MG63 (cell line): ENCODE results near the gene HS3ST3B1. TPM values are rescaled to one million over a fixed set of nuclear protein-coding genes. Genes with fewer than 3 reads are reported as not detected.

ENCODE experiments used
- DNase-seq: peaks from one replicate; pipeline ENCODE4 v3.0.0-alpha.2; 2020
- H3K27me3 ChIP-seq: fragments of 250-450 bp; sonication (Bioruptor Pico); 2 replicates; pipeline ENCODE4 v1.5.1; 2020; ENCODE audit warnings: mild to moderate bottlenecking, moderate library complexity
- H3K36me3 ChIP-seq: fragments of 250-450 bp; sonication (Bioruptor Pico); 2 replicates; pipeline ENCODE4 v1.5.1; 2020; ENCODE audit warnings: mild to moderate bottlenecking, moderate library complexity
- H3K4me3 ChIP-seq: fragments of 250-450 bp; sonication (Bioruptor Pico); 2 replicates; pipeline ENCODE4 v1.5.1; 2020; ENCODE audit warnings: mild to moderate bottlenecking, moderate library complexity
- H3K9me3 ChIP-seq: fragments of 250-450 bp; sonication (Bioruptor Pico); 2 replicates; pipeline ENCODE4 v1.5.1; 2020; ENCODE audit warnings: mild to moderate bottlenecking, moderate library complexity
- total RNA-seq: library from RNA; depleted of rRNA; stranded (reverse); fragments of >200 nt; shearing (Covaris generic); gene quantifications from 2 replicates; pipeline ENCODE4 v1.2.3, GENCODE V29; 2014; ENCODE audit warnings: low replicate concordance

Gene HS3ST3B1
- total RNA-seq, 1 experiment from 2014 or later = 0.49 TPM

GRCh38 chr17:14359163-14360020, 58.5 kb downstream of the HS3ST3B1 start:
- no peaks in the 10 kb centered on the region for H3K9me3 ChIP-seq
- H3K27me3 ChIP-seq = no peaks in the 10 kb centered on the region
- DNase-seq = no peak
- H3K4me3 ChIP-seq = no peak overlapping the region
- no peaks in the 10 kb centered on the region for H3K36me3 ChIP-seq

GRCh38 chr17:14360856-14361255, 60.0 kb downstream of the HS3ST3B1 start:
- no peaks in the 10 kb centered on the region for H3K36me3 ChIP-seq
- no peak overlapping the region for H3K4me3 ChIP-seq
- H3K9me3 ChIP-seq = no peaks in the 10 kb centered on the region
- DNase-seq = no peak
- H3K27me3 ChIP-seq = no peaks in the 10 kb centered on the region

DNA sequence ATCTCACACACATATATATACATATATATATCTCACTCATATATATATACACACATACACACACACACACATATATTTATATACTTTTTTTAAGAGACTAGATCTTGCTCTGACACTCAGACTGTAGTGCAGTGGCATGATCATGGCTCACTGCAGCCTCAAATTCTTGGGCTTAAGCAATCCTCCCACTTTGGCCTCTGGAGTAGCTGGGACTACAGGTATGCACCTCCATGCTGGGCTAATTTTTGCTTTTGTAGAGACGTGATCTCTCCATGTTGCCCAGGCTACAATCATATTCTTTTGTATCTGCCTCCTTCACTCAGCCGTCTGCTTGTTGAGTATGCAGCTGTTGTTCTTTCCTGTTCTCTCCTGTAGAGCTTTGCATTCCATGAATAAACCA, 60.6 kb downstream of the HS3ST3B1 start:
- H3K36me3 ChIP-seq = no peaks in the 10 kb centered on the region
- H3K27me3 ChIP-seq = no peaks in the 10 kb centered on the region
- no peak for DNase-seq
- H3K4me3 ChIP-seq = no peak overlapping the region
- no peaks in the 10 kb centered on the region for H3K9me3 ChIP-seq

DNA sequence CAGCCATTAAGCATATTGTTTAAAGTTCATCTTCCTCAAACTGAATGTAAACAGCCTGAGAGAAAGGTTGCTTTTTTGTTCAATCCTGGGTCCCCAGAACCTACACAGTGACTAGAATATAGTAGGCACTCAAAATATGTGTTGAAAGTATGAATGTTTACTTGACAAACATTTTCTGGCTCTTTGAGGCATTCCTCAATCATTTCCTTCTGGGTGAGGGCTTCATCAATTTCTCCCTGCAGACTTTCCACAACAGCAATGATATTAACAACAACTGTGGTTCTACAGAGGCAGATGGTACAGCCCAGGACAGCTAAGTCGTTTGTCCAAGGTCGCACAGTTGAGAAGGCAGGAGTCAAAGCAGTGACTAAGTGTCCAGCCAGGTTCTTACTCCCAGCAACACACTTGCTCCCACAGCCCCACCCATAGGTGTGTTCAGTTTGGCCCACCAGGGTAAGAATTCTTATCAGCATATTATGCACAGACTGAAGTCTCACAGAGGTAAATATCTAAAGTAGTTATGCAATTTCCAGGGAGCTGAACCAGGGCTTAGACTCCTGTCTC, 61.1 kb downstream of the HS3ST3B1 start:
- H3K4me3 ChIP-seq = no peak overlapping the region

DNA sequence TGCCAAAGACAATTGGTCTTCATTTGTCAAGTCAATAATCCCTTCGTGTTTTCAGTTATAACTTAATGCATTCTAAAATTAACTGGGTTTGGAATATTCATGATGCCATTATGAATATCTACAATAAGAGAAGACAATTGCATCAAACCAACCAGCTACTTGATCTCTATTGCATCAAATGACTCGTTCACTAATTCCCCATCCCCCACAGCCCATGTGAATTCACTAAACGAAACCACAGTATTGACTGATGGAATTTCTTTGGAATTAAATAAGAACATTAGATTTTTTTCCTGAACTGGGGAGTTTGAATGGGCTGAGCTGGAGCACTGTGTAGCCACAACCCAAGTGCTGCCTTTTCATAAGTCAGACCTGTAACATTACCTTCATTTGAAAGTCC, 65.3 kb downstream of the HS3ST3B1 start:
- no peak for DNase-seq
- Histone ChIP-seq H3K4me3 (no peak overlapping the region), H3K27me3 (no peaks in the 10 kb centered on the region), H3K36me3 (no peaks in the 10 kb centered on the region), H3K9me3 (no peaks in the 10 kb centered on the region)

More for the DNA sequence above, 61.1 kb downstream of the HS3ST3B1 start:
- H3K27me3 ChIP-seq = no peaks in the 10 kb centered on the region
- no peak for DNase-seq
- no peaks in the 10 kb centered on the region for H3K9me3 ChIP-seq
- H3K36me3 ChIP-seq = no peaks in the 10 kb centered on the region

DNA sequence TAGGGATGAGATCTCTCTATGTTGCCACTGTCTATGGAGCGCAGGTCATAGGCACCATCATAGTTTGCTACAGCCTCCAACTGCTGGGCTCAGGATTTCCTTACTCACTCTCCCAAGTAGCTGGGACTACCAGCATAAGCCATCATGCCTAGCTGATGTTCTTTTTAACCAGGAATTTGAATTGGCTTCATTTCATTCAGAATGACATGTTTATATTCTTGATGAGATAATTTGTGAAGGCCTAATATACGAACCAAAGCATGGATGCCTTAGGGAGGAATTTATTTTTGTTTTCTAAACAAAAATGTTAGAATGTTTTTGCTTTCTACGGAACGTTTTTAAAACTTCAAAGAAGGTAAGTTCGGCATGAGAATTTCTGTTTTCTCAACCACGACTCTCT, 71.6 kb downstream of the HS3ST3B1 start:
- Histone ChIP-seq H3K36me3 (no peaks in the 10 kb centered on the region), H3K27me3 (no peaks in the 10 kb centered on the region), H3K9me3 (no peaks in the 10 kb centered on the region), H3K4me3 (no peak overlapping the region)
- DNase-seq = no peak

DNA sequence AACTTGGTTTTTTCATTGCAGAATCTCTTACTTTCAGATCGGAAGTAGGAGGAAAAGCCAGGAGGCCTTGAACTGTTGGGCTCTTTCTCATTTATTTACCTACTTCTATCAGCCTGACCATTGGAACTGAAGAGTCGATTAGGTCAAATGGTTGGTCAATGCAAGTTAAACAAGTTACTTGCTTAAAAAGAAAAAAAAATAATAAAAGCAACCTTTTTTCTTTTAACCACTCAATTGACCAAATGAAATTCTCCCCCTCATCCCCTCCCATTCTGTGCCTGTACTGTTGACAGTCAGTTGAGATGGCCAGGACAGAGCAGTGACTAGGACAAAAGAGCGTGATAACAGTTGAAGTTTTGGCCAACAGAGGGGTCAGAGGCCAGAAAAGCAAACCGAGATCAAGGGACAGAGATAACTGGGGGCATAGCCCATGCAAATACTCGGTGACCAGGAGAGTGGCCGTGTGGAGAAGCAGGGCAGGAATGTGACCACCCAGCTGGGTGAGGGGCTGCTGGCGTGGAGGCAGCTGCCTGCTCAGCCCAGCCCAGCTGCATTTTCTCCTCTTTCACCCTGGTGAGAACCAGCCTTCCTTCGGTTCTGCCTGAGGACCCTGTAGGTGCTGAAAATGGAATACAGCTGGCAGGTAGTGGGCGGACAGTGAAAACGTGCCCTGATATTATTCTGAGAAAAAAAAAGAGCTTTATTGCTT, 72.2 kb downstream of the HS3ST3B1 start:
- Histone ChIP-seq H3K36me3 (no peaks in the 10 kb centered on the region), H3K9me3 (no peaks in the 10 kb centered on the region), H3K27me3 (no peaks in the 10 kb centered on the region), H3K4me3 (no peak overlapping the region)
- DNase-seq = no peak

GRCh38 chr17:14373614-14374259, 72.9 kb downstream of the HS3ST3B1 start:
- DNase-seq = no peak
- Histone ChIP-seq H3K27me3 (no peaks in the 10 kb centered on the region), H3K4me3 (no peak overlapping the region), H3K9me3 (no peaks in the 10 kb centered on the region), H3K36me3 (no peaks in the 10 kb centered on the region)

- Histone ChIP-seq H3K36me3 (no peaks in the 10 kb centered on the region), H3K4me3 (no peak overlapping the region), H3K27me3 (no peaks in the 10 kb centered on the region), H3K9me3 (no peaks in the 10 kb centered on the region)
- DNase-seq = no peak
Observed at GRCh38 chr17:14374268-14374667, 73.4 kb downstream of the HS3ST3B1 start.

GRCh38 chr17:14376666-14377065, 75.8 kb downstream of the HS3ST3B1 start:
- Histone ChIP-seq H3K4me3 (no peak overlapping the region), H3K27me3 (no peaks in the 10 kb centered on the region), H3K36me3 (no peaks in the 10 kb centered on the region), H3K9me3 (no peaks in the 10 kb centered on the region)
- no peak for DNase-seq

DNA sequence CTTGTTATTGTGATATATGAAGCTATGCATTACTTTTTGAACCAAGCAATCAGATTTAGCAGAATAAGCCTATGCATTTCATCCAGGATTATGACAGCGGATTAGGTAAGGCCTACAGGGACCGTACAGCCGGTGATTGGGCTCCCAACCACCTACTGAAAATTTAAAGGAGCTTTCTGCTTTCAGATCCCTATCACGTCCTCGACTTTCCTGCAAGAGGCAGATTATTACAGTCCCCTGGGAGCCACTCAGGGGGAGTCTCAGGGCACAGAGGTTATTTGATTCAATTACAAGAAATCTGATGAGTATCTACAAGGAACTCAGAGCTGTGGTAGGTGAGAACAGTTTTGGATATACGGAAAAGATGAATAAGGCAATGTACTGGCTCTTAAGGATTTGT, 80.7 kb downstream of the HS3ST3B1 start:
- H3K27me3 ChIP-seq = no peaks in the 10 kb centered on the region
- no peak overlapping the region for H3K4me3 ChIP-seq
- no peaks in the 10 kb centered on the region for H3K36me3 ChIP-seq
- no peak for DNase-seq
- no peaks in the 10 kb centered on the region for H3K9me3 ChIP-seq

GRCh38 chr17:14387036-14387435, 86.2 kb downstream of the HS3ST3B1 start:
- Histone ChIP-seq H3K36me3 (no peaks in the 10 kb centered on the region), H3K4me3 (no peak overlapping the region), H3K9me3 (no peaks in the 10 kb centered on the region), H3K27me3 (no peaks in the 10 kb centered on the region)
- no peak for DNase-seq

- Histone ChIP-seq H3K36me3 (no peaks in the 10 kb centered on the region), H3K4me3 (no peak overlapping the region), H3K9me3 (no peaks in the 10 kb centered on the region), H3K27me3 (no peaks in the 10 kb centered on the region)
- no peak for DNase-seq
Observed at GRCh38 chr17:14389681-14390080, 88.8 kb downstream of the HS3ST3B1 start.

DNA sequence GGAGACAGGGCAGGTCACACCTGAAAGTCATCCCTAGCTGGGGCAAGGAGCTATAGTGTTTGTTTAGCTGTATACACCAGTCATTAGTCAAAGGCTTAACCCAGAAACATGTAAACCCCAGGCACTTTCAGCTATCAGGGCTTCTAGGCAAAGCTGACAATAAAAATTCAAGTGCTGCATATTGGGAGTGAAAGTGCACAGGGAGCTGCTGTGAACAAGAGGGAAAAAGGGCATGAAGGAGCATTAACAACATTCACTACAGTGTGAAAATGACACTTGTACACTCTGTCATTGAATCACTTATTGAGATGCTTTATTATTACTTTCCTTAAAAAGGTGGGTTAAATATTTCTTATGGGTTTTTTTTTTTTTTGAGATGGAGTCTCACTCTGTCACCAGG, 92.8 kb downstream of the HS3ST3B1 start:
- Histone ChIP-seq H3K27me3 (no peaks in the 10 kb centered on the region), H3K36me3 (no peaks in the 10 kb centered on the region), H3K9me3 (no peaks in the 10 kb centered on the region), H3K4me3 (no peak overlapping the region)
- DNase-seq = no peak

DNA sequence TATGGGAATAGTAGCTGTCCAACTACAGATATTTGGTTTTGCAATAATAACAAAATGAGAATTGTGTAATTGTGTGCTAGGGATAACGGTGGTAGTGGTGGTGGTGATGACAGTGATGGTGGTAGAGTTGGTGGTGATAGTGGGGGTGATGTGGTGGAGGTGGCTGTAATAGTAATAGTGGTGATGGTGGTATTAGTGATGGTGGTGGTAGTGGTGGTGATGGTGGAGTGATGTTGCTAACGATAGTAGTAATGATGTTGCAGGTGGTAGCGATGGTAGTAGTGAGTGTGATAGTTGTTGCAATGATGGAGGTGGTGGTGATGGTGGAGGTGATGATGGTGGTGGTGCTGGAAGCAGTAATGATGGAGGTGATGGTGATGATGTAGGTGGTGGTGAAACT, 94.4 kb downstream of the HS3ST3B1 start:
- H3K4me3 ChIP-seq = no peak overlapping the region
- no peaks in the 10 kb centered on the region for H3K27me3 ChIP-seq
- H3K9me3 ChIP-seq = no peaks in the 10 kb centered on the region
- no peak for DNase-seq
- H3K36me3 ChIP-seq = no peaks in the 10 kb centered on the region

- no peaks in the 10 kb centered on the region for H3K9me3 ChIP-seq
- no peak overlapping the region for H3K4me3 ChIP-seq
- H3K36me3 ChIP-seq = no peaks in the 10 kb centered on the region
- DNase-seq = no peak
- H3K27me3 ChIP-seq = no peaks in the 10 kb centered on the region
Observed at GRCh38 chr17:14396547-14396946, 95.7 kb downstream of the HS3ST3B1 start.

- H3K4me3 ChIP-seq = no peak overlapping the region
- no peak for DNase-seq
- H3K27me3 ChIP-seq = no peaks in the 10 kb centered on the region
- H3K36me3 ChIP-seq = no peaks in the 10 kb centered on the region
- no peaks in the 10 kb centered on the region for H3K9me3 ChIP-seq
Observed at GRCh38 chr17:14398766-14399165, 97.9 kb downstream of the HS3ST3B1 start.
